HCT116 (cell line): Measurements from ENCODE around the gene OPN4. TPM values are rescaled to one million over a fixed set of nuclear protein-coding genes. Genes with fewer than 3 reads are reported as not detected.

Experiments
- ATAC-seq: fragments of 200-7000 bp; cut with Tn5 transposase; 2 replicates; pipeline ENCODE4 v1.9.1; 2020; ENCODE audit warnings: mild to moderate bottlenecking, moderate library complexity
- BruUV-seq: library from RNA; stranded (reverse); fragments of 400-500 nt; replicated peaks from 2 replicates; lab custom pipeline; 2021; lab: Mats Ljungman, UMichigan
- CTCF ChIA-PET: fragments of 300-600 bp; sonication (Branson Sonifier 250); formaldehyde crosslinking; loops from one replicate; lab custom pipeline; 2021; ENCODE audit warnings: antibody characterized with exemption; lab: Charles Lee
- POLR2A ChIA-PET: fragments of 300-600, 350-600 bp; sonication (Branson Sonifier 250); formaldehyde crosslinking; loops from one replicate; lab custom pipeline; 2021; ENCODE audit warnings: antibody characterized with exemption; lab: Charles Lee
- RAD21 ChIA-PET, 2 experiments: fragments of 300-600 bp; sonication (Branson Sonifier 250); formaldehyde crosslinking; loops; one replicate each; lab custom pipeline; 2023; ENCODE audit warnings: low total read pairs in 2 of 2; ENCODE audit not compliant: uncharacterized antibody in 2 of 2, unreplicated experiment in 2 of 2, low non-redundant PET in 1 of 2; lab: Charles Lee
- DNase-seq: peaks from one replicate; pipeline ENCODE4 v3.0.0-alpha.2; 2010; ENCODE audit warnings: low read depth, low spot score
- H2AFZ ChIP-seq: fragments of 200-600 bp; shearing (Covaris generic), sonication (generic); 2 replicates; pipeline ENCODE4 v1.6.1; 2017; ENCODE audit warnings: low read depth, mixed run types, mixed read lengths, antibody characterized with exemption, low read length; ENCODE audit not compliant: poor library complexity, severe bottlenecking
- H3K27ac ChIP-seq: 2 replicates; pipeline ENCODE4 v1.5.1; 2012; ENCODE audit warnings: low read depth, low read length
- H3K27me3 ChIP-seq: fragments of 200-600 bp; sonication (generic); 2 replicates; pipeline ENCODE4 v1.6.1; 2016; ENCODE audit warnings: mixed run types, low read length, mixed read lengths; ENCODE audit not compliant: insufficient read depth
- H3K36me3 ChIP-seq, 2 experiments: fragments of 200-500 bp in 1 of 2; fragments of 200-600 bp in 1 of 2; sonication (Bioruptor generic) in 1 of 2; sonication (generic) in 1 of 2; 2 replicates each; pipeline versions ENCODE4 v1.5.1 to v1.6.1; 2014 to 2016; ENCODE audit warnings: low read length in 2 of 2, inconsistent platforms in 1 of 2, mixed read lengths in 1 of 2, mixed run types in 1 of 2; ENCODE audit not compliant: insufficient read depth in 2 of 2, control insufficient read depth in 1 of 2
- H3K4me1 ChIP-seq, 2 experiments: fragments of 200-600 bp in 1 of 2; sonication (generic) in 1 of 2; 2 replicates each; pipeline versions ENCODE4 v1.5.1 to v1.6.1; 2012 to 2017; ENCODE audit warnings: low read length in 2 of 2, inconsistent platforms in 1 of 2, mild to moderate bottlenecking in 1 of 2, mixed read lengths in 1 of 2, mixed run types in 1 of 2, moderate library complexity in 1 of 2; ENCODE audit not compliant: insufficient read depth in 2 of 2, control insufficient read depth in 1 of 2
- H3K4me2 ChIP-seq: fragments of 200-600 bp; sonication (generic); 2 replicates; pipeline ENCODE4 v1.6.1; 2017; ENCODE audit warnings: mixed run types, low read length, mixed read lengths
- H3K4me3 ChIP-seq, 2 experiments: fragments of 200-600 bp in 1 of 2; sonication (generic) in 1 of 2; replicated peaks in 1 of 2; 2 replicates each; pipeline ENCODE4 v1.5.1; 2011 to 2016; ENCODE audit warnings: low read length in 2 of 2, control low read depth in 1 of 2, low read depth in 1 of 2, mild to moderate bottlenecking in 1 of 2, mixed read lengths in 1 of 2, mixed run types in 1 of 2
- H3K79me2 ChIP-seq: fragments of 200-600 bp; sonication (generic); 2 replicates; pipeline ENCODE4 v1.6.1; 2017; ENCODE audit warnings: mild to moderate bottlenecking, mixed run types, low read length, moderate library complexity, mixed read lengths; ENCODE audit not compliant: insufficient read depth
- H3K9ac ChIP-seq: fragments of 200-600 bp; sonication (generic); 2 replicates; pipeline ENCODE4 v1.6.1; 2016; ENCODE audit warnings: low read length, mixed read lengths
- H3K9me2 ChIP-seq: fragments of 200-600 bp; sonication (generic), shearing (Covaris generic); 2 replicates; pipeline ENCODE4 v1.6.1; 2017; ENCODE audit warnings: mixed run types, mild to moderate bottlenecking, moderate library complexity; ENCODE audit not compliant: insufficient read depth
- H3K9me3 ChIP-seq, 2 experiments: fragments of 200-500 bp in 1 of 2; fragments of 200-600 bp in 1 of 2; sonication (Bioruptor generic) in 1 of 2; sonication (generic) in 1 of 2; 2 replicates each; pipeline ENCODE4 v1.6.1; 2014 to 2017; ENCODE audit warnings: low read length in 2 of 2, mixed read lengths in 2 of 2, inconsistent platforms in 1 of 2, low read depth in 1 of 2, mild to moderate bottlenecking in 1 of 2, mixed run types in 1 of 2, moderate library complexity in 1 of 2; ENCODE audit not compliant: control insufficient read depth in 1 of 2, insufficient read depth in 1 of 2
- H4K20me1 ChIP-seq: fragments of 200-600 bp; sonication (generic), shearing (Covaris generic); 2 replicates; pipeline ENCODE4 v1.6.1; 2017; ENCODE audit warnings: mixed run types, mild to moderate bottlenecking, moderate library complexity; ENCODE audit not compliant: insufficient read depth
- CBX3 ChIP-seq: IDR thresholded peaks from 2 replicates; pipeline ENCODE4 v1.6.1; 2012; ENCODE audit warnings: low read depth
- CEBPB ChIP-seq: IDR thresholded peaks from 2 replicates; pipeline ENCODE4 v1.6.1; 2012; ENCODE audit warnings: low read depth
- EGR1 ChIP-seq: IDR thresholded peaks from 2 replicates; pipeline ENCODE4 v1.6.1; 2012; ENCODE audit warnings: low read depth
- ELF1 ChIP-seq: IDR thresholded peaks from 2 replicates; pipeline ENCODE4 v1.6.1; 2012; ENCODE audit warnings: low read depth, borderline replicate concordance
- EZH2 ChIP-seq: fragments of 200-600 bp; sonication (generic); IDR thresholded peaks from 2 replicates; pipeline ENCODE4 v1.6.1; 2017; ENCODE audit warnings: antibody characterized with exemption, mixed run types
- EZH2phosphoT487 ChIP-seq: fragments of 200-600 bp; IDR thresholded peaks from 2 replicates; pipeline ENCODE4 v1.6.1; 2018; ENCODE audit warnings: antibody characterized with exemption, borderline replicate concordance
- FOSL1 ChIP-seq: IDR thresholded peaks from 2 replicates; pipeline ENCODE4 v1.6.1; 2012; ENCODE audit warnings: low read depth
- JUND ChIP-seq: IDR thresholded peaks from 2 replicates; pipeline ENCODE4 v1.6.1; 2012
- POLR2AphosphoS5 ChIP-seq: IDR thresholded peaks from 2 replicates; pipeline ENCODE4 v1.6.1; 2011; ENCODE audit warnings: mild to moderate bottlenecking, low read depth, low read length, moderate library complexity
- RAD21 ChIP-seq: IDR thresholded peaks from 2 replicates; pipeline ENCODE4 v1.6.1; 2012; ENCODE audit warnings: low read depth, mild to moderate bottlenecking
- SP1 ChIP-seq: IDR thresholded peaks from 2 replicates; pipeline ENCODE4 v1.6.1; 2012; ENCODE audit warnings: low read depth
- YY1 ChIP-seq: IDR thresholded peaks from 2 replicates; pipeline ENCODE4 v1.6.1; 2011; ENCODE audit warnings: low read length, low read depth, moderate library complexity, mild to moderate bottlenecking; ENCODE audit not compliant: insufficient replicate concordance; ENCODE audit errors: extremely low read depth
- ZFX ChIP-seq: fragments of 450-650 bp; IDR thresholded peaks from 2 replicates; pipeline ENCODE4 v1.6.1; 2017
- ZNF274 ChIP-seq: fragments of 200-500 bp; sonication (Bioruptor generic); IDR thresholded peaks from 2 replicates; pipeline ENCODE4 v1.6.1; 2014; ENCODE audit warnings: mild to moderate bottlenecking, low read depth, low read length, inconsistent platforms
- intact Hi-C: fragments of 100-400 bp; cut with micrococcal nuclease; formaldehyde crosslinking; loops from 2 replicates; pipeline ENCODE4 v1.10.0; 2022
- total RNA-seq: library from RNA; stranded (reverse); gene quantifications from one replicate; pipeline ENCODE4 v1.2.1, GENCODE V29; 2021; ENCODE audit not compliant: unreplicated experiment
- TF ChIP-seq, protein P1 (sequence below): IDR thresholded peaks from 2 replicates; pipeline ENCODE4 v1.6.1; 2012
- TF ChIP-seq, protein P2 (sequence below): IDR thresholded peaks from 2 replicates; pipeline ENCODE4 v1.6.1; 2011; ENCODE audit warnings: mild to moderate bottlenecking, low read length, moderate library complexity; ENCODE audit not compliant: insufficient replicate concordance; ENCODE audit errors: extremely low read depth
- TF ChIP-seq, protein P3 (sequence below), 3 experiments: fragments of 200-600 bp in 1 of 3; sonication (generic) in 1 of 3; IDR thresholded peaks in 2 of 3; conservative IDR thresholded peaks in 1 of 3; 2 replicates each; pipeline ENCODE4 v1.5.1; 2012 to 2017; ENCODE audit warnings: low read depth in 2 of 3, low read length in 2 of 3, antibody characterized with exemption in 1 of 3, borderline replicate concordance in 1 of 3, control low read depth in 1 of 3, mild to moderate bottlenecking in 1 of 3, mixed read lengths in 1 of 3, mixed run types in 1 of 3, moderate library complexity in 1 of 3; ENCODE audit not compliant: insufficient read depth in 1 of 3

OPN4 gene
- total RNA-seq, 1 experiment from 2014 or later: not detected

DNA sequence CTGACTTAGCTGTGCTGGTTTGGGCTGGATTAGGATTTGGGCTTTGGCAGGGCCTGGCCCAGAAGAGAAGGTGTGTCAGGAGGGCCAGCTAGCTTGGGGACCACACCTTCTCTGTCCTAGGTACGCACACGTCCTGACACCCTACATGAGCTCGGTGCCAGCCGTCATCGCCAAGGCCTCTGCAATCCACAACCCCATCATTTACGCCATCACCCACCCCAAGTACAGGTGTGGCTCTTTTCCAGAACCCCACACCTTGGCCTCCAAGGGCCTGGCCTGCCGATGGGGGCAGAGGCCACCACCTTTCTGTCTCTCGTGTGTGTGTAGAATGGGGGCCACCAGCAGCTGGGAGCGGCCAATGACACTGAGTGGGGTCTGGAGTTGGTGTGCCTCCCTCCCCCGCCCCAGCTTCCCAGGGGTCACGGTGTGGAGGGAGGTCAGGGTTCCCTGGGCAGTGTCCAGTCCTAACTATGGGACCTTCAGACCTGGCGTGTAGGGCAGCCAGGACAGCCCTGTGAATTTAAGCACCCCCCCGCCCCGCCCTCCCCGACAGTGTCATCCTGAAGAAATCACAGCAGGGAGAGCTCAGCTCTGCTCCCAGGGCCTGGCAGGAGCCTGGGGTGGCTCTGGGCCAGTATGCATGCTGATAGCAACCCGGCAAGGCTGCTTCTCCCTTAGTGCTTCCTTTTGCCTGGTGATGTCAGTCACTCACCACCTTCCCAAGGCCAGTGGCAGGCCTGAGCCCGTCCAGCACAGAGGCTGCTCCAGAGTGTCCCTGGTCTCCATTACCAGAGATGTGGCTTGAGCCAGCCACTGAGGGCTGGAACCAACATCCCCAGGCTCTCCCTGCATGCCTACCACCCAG is 7.0 kb downstream of the OPN4 start:
- DNase-seq (no peak), ATAC-seq (no peak)
- RAD21 ChIA-PET: no interaction called here
- BruUV-seq: no TSS peak
- Histone ChIP-seq H3K79me2 (no peaks in the 10 kb centered on the region), H3K4me2 (no peak overlapping the region), H3K27me3 (no peaks in the 10 kb centered on the region), H3K9me2 (no peaks in the 10 kb centered on the region), H3K4me3 (no peak overlapping the region), H3K9me3 (no peaks in the 10 kb centered on the region), H3K36me3 (no peaks in the 10 kb centered on the region), H2AFZ (no peak overlapping the region), H3K27ac (no peak overlapping the region), H3K4me1 (peaks cover 0 to 7% of the 10 kb centered on the region in 2 experiments; a peak in 1 of 4 replicates), H3K9ac (no peak overlapping the region), H4K20me1 (no peaks in the 10 kb centered on the region)
- CTCF ChIA-PET: no interaction called here
- intact Hi-C loops: no loop called here
- TF ChIP-seq RAD21 (no peak), JUND (no peak), CEBPB (no peak), EGR1 (no peak), ELF1 (no peak), EZH2 (no peak), ZNF274 (no peak), ZFX (no peak), POLR2AphosphoS5 (no peak), SP1 (no peak), YY1 (no peak), CBX3 (no peak), EZH2phosphoT487 (no peak), FOSL1 (no peak)
- TF ChIP-seq, protein P1, sequence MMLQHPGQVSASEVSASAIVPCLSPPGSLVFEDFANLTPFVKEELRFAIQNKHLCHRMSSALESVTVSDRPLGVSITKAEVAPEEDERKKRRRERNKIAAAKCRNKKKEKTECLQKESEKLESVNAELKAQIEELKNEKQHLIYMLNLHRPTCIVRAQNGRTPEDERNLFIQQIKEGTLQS: no peak
- TF ChIP-seq, protein P2, sequence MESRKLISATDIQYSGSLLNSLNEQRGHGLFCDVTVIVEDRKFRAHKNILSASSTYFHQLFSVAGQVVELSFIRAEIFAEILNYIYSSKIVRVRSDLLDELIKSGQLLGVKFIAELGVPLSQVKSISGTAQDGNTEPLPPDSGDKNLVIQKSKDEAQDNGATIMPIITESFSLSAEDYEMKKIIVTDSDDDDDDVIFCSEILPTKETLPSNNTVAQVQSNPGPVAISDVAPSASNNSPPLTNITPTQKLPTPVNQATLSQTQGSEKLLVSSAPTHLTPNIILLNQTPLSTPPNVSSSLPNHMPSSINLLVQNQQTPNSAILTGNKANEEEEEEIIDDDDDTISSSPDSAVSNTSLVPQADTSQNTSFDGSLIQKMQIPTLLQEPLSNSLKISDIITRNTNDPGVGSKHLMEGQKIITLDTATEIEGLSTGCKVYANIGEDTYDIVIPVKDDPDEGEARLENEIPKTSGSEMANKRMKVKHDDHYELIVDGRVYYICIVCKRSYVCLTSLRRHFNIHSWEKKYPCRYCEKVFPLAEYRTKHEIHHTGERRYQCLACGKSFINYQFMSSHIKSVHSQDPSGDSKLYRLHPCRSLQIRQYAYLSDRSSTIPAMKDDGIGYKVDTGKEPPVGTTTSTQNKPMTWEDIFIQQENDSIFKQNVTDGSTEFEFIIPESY: no peak
- TF ChIP-seq, protein P3, sequence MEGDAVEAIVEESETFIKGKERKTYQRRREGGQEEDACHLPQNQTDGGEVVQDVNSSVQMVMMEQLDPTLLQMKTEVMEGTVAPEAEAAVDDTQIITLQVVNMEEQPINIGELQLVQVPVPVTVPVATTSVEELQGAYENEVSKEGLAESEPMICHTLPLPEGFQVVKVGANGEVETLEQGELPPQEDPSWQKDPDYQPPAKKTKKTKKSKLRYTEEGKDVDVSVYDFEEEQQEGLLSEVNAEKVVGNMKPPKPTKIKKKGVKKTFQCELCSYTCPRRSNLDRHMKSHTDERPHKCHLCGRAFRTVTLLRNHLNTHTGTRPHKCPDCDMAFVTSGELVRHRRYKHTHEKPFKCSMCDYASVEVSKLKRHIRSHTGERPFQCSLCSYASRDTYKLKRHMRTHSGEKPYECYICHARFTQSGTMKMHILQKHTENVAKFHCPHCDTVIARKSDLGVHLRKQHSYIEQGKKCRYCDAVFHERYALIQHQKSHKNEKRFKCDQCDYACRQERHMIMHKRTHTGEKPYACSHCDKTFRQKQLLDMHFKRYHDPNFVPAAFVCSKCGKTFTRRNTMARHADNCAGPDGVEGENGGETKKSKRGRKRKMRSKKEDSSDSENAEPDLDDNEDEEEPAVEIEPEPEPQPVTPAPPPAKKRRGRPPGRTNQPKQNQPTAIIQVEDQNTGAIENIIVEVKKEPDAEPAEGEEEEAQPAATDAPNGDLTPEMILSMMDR (IDR thresholded peaks at IDR 0.05 in 2 of 3, conservative IDR thresholded peaks at IDR 0.05 in 1 of 3; ENCODE audit: borderline replicate concordance in 1 of 3, insufficient read depth in 1 of 3, low read depth in 2 of 3, low read length in 2 of 3): no peak
- POLR2A ChIA-PET: no interaction called here
